GM19193 (cell line): ENCODE results near the gene MGLL.

Experiments used
- POLR2A ChIP-seq: IDR thresholded peaks from 4 replicates; pipeline ENCODE4 v1.6.1; 2011; ENCODE audit not compliant: insufficient read depth, insufficient read length; ENCODE audit errors: extremely low read depth

The MGLL gene

GRCh38 chr3:127755305-127755681, 67.0 kb downstream of the MGLL start:
- peak; percentile 41 for TF ChIP-seq POLR2A

DNA sequence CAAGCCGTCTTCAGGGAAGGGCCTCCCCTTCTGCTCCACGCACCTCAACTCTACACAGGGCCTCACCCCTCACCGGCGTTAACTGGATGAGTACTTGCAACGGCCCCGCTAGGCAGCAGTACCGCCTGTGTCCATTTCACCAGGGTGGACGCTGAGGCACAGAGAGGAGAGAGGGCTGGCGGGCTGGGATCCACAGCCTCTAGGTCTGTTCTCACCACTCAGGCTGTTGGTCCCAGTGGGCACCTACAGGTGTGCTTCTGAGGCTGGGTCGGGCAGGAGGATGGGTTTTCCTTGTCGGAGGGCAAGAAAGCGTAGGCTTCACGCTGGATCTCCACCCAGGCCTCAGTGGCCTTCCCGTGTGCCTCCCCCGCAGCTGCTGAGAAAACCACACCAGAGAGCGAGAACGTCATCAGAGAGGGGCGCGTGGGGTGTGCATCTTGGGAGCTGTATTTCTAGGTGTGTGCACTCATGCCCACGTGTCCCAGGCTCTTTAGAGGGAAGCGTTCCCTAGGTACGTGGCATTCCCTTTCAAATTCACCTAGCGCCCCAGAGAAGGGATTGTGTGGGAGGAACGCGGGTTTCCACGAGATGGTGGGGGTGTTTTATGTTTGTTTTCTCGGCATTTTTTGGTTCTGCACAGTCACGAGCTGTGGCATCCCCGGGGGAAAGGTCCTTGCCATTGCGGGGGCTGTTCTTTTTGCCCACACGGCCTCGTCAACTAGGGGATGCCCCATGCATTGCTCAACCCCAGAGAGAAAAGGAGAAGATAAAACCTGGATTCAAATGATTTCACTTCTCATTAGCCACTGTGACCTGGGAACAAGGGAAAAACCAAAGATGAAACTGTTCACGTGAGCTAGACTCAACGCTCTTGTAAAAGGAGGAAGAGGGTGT, 67.7 kb downstream of the MGLL start:
- TF ChIP-seq POLR2A: peak; percentile 37

DNA sequence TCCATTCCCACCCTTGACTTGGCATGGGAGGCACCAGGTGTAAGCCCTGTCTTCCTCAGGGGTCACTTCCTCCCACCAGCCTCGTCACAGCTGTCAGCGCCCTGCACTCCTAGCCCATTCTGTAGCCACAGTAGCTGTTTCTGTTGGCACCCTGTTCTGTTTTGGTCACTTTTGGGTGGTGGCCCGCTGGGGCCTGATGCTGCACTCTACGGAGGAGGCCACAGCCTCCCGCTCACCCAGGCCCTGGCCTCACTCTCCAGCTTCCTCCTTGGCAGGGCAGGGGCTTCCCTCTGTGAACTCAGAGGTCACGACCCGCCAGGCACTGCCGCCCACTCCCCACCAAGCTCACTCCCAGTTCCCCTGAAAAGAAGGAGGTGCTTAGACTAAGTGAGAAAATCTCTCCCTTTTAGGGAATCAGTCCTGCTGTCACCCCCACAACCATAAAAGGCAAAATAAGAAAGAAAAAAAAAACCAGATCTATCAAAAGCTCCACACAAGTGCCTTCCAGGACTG, 68.4 kb downstream of the MGLL start:
- TF ChIP-seq POLR2A: peak; percentile 5

DNA sequence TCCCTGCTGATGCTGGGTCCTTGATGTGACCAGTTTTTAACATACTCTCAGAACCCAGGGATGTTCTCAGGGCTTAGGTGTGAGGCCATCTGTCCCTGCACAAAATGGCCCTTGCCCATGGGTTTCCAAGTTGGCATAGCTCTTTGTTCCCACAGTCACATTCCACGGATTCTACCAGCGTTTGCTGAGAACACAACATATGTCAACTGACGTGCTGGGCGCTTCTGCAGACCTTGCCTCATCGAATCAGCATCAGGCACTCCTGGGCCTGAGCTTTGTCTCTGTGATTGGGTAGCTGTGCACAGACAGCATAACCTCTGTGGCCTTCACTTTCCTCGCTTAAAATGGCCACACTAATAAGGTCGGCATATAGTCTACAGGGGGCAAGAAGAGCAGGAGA, 69.0 kb downstream of the MGLL start:
- TF ChIP-seq POLR2A: no peak

DNA sequence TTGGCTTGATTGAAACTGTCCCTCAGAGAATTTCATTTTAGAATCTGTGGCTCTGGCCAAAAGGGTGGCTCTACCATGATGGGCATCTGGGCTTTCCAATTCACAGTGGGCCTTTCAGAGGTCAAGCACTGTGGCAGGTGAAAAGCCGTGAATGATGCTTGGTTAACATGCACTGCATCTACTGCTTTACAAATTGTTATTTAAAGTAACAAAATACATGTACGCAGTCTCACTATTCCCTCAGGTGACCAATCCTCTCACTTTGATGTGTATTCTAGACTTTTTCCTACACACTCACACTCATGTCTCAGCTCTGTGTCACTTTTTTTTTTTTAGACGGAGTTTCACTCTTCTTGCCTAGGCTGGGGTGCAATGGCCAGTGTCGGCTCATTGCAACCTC, 70.5 kb downstream of the MGLL start:
- TF ChIP-seq POLR2A: no peak

- no peak for TF ChIP-seq POLR2A
These were observed 71.1 kb downstream of the MGLL start for GRCh38 chr3:127751163-127751621.

DNA sequence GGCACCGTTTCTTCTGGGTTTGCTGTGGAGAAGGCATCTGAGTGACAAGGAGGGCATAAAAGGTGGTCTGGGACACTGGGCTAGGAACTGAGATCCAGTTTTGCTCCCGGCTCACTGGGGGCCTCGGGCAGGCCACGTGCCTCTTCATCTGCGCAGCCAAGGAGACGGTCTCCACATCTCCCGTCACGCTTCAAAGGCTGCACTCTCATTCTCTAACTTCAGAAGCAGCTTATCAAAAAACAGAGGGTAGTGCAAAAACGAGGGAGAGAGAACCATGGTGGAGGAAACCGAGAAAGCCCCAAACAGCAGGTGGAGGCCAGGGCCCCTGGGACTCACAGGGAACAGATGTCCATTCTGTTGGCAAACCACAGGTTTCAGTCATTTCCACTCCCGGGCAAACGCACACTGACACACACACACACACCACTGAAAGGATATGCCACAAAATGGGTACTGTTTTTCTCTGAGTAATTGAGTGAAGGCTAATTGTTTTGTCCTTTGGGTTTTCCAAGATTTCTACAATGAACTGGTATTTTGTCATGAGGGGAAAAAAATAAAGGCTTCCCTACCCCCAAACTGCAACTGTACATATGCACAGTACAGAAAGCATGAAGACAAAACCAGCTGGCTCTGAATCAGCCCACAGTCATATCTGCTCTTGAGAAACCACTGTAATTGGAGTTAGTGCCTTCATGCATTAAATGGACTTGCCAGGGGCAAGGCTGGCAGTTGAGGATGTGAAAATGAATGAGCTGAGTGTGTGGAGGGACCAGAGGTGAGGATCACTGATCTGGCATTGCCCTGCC, 71.9 kb downstream of the MGLL start:
- peak; percentile 41 for TF ChIP-seq POLR2A

- no peak for TF ChIP-seq POLR2A
These were observed 72.5 kb downstream of the MGLL start for GRCh38 chr3:127749787-127750225.

GRCh38 chr3:127749361-127749760, 73.0 kb downstream of the MGLL start:
- no peak for TF ChIP-seq POLR2A

DNA sequence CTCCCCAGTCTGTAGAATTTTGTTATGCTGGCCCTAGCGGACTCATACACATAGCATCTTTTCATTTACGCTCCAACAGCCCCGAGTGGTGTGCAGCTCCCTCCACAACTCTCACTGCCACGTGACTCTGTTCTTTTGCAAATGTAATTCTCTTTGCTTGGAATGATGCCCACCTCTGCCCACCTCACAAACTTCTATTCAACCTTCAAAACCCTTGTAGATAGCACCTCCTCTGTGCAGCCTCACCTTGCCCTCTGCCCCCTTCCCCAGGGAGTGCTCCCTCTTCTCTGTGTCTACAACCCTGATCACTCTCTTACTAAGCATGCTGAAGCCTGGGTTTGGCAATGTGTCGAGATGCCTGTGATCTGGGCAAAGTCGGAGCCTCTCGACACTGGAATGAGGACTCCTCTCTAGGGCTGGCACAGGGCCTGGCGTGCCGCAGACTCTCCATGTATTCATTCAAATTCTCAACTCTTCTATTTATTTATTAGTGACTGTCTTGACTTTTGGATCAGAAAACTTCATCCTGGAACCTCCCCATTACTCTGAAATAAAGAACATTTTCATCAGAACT, 73.5 kb downstream of the MGLL start:
- TF ChIP-seq POLR2A: no peak

GRCh38 chr3:127747751-127748521, 74.4 kb downstream of the MGLL start:
- TF ChIP-seq POLR2A: no peak

DNA sequence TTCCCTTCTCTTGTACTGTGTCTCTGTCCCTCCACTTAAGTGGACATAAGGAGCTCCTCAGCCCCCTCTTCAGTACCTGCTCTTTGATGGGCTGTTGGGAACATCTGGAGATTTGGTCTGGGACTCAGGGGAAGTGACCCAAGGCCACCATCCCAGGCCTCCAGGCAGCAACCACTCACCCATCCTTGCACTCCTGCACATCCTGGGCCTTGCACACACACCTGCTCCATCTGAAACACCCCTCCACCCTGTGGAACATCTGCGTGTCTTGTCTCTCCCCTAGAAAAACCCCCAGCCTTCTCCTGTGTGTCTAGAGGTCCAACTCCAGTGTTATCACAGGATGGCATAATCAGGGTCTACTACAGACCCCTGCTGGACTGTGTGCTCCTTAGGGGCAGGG, 75.2 kb downstream of the MGLL start:
- no peak for TF ChIP-seq POLR2A

GRCh38 chr3:127746400-127747057, 75.8 kb downstream of the MGLL start:
- no peak for TF ChIP-seq POLR2A

- TF ChIP-seq POLR2A: no peak
These were observed 76.5 kb downstream of the MGLL start for GRCh38 chr3:127745656-127746399.

GRCh38 chr3:127744875-127745274, 77.4 kb downstream of the MGLL start:
- no peak for TF ChIP-seq POLR2A
